8988T (cell line): ENCODE measurements around the gene IBA57.
"Not testable (repeated sequence)": the region's sequence is repeated elsewhere in the genome, so short reads cannot be mapped to it uniquely, and the experiment has no call there.

Experiments
- DNase-seq: peaks from one replicate; pipeline ENCODE4 v3.0.0; 2011

Gene IBA57

DNA sequence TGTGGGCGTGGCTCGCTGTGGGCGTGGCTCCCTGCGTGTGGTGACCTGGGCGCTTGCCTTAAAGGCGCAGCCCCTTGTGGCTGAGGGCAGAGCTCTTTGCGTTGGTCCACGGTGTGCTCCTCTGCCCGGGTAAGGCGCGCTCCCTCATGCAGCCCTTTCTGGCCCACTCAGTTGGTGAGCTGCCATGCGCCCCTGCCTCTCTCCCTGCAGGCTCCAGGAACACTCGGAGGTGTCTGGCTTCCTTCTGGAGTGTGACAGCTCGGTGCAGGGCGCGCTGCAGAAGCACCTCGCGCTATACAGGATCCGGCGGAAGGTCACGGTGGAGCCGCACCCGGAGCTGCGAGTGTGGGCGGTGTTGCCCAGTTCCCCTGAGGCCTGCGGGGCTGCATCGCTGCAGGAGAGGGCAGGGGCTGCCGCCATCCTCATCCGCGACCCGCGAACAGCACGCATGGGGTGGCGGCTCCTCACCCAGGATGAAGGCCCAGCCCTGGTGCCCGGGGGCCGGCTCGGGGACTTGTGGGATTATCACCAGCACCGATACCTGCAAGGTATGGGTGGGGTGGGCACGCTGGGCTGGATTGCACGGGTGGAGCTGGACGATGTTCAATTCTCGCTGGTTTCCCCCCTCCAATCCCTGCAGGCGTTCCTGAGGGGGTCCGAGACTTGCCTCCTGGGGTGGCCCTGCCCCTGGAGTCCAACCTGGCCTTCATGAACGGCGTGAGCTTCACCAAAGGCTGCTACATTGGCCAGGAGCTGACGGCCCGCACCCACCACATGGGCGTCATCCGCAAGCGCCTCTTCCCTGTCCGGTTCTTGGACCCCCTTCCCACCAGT is 9.1 kb downstream of the IBA57 start:
- DNase-seq: peak; percentile 73

DNA sequence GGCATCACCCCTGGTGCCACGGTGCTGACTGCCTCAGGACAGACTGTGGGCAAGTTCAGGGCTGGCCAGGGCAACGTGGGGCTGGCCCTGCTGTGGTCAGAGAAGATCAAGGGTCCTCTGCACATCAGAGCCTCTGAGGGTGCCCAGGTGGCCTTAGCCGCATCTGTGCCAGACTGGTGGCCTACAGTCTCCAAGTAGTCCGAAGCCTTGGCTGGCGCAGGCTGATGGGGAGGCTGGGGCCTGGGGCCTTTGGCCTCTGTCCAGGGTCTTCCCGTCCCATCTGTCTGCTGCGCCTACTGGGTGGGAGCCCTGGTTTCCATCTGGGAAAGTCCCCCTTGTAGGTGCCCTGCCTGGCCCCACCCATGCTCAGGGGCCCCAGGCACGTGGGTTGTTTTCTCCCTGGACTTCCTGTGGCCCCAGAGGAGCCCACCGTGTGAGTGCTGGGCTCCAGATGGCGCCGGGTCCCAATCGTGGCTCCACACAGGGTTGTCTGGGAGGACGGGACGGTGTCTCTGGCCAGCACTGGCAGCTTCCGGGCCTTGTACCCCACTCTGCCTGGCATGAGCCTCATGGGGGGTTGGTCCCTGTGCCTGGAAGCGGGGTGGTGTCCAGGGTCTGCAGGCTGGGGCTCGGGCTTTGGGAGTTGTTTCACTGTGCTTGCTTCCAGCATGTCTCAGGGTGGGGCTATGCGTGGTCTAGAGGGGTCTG is 9.9 kb downstream of the IBA57 start:
- DNase-seq: no peak

DNA sequence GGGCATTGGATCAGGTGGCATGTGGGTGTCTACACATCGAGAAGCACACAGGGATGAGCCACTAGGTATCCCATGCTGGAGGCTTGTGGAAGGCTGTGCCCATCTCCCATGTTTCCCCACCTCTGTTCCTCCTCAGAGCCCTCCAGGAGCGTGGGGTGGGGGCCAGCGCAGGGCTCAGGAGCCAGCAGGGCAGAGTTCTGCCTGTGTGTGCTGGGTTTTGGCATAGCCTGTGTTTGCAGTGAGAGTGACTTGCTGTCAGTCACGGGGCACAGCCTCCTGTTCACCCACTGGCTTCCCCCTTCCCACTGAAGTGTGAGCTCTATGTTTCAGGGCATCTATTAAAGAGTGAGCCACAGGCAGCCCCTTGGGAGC is 10.4 kb downstream of the IBA57 start:
- no peak for DNase-seq

DNA sequence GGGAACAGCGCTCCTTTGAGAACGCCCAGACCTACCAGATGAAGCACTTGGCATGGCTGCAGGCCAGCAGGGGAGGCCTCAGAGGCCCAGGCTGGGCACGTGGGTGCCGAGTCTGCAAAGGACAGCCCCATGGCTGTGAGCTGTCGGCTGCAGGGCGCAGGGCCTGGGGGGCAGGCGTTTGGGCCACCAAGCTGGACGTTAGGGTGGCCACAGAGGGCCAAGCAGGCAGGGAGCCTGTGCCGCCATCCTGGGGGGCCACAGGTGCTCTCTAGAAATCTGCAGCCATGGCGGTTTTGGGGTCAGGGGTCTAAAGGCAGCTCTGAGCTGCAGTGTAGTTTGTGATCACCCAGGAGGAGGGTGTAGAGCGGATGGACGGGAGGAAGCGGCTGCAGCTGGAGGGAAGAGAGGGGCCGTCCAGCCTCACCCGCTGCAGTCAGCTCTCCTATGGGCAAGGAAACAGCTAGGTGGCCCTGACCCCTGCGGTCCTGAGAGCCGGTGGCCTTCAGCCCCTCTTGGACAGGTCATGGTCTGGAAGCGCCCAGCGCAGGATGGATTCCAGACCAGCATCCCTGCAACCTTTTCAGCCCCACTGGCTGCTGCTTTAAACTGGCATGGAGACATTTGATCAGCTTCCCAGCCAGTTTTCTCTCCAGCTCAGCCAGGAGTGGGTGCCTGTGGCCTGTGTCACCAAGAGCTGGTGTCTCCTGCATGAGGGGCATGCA is 11.0 kb downstream of the IBA57 start:
- DNase-seq: no peak

DNA sequence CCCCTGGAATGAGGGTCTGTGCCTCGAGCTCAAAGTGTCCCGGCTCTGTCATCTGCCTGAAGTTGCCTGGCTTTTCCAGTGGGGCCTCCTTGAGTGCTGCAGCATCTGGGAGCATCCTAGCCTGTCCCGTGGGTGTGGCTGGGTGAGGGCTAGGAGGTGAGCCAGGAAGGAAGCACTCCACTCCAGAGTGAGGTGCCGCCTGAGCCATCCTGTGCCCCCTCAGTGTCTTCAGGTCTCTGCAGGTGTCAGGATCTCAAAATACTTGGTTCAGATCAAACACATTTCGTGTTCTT is 11.5 kb downstream of the IBA57 start:
- no peak for DNase-seq

DNA sequence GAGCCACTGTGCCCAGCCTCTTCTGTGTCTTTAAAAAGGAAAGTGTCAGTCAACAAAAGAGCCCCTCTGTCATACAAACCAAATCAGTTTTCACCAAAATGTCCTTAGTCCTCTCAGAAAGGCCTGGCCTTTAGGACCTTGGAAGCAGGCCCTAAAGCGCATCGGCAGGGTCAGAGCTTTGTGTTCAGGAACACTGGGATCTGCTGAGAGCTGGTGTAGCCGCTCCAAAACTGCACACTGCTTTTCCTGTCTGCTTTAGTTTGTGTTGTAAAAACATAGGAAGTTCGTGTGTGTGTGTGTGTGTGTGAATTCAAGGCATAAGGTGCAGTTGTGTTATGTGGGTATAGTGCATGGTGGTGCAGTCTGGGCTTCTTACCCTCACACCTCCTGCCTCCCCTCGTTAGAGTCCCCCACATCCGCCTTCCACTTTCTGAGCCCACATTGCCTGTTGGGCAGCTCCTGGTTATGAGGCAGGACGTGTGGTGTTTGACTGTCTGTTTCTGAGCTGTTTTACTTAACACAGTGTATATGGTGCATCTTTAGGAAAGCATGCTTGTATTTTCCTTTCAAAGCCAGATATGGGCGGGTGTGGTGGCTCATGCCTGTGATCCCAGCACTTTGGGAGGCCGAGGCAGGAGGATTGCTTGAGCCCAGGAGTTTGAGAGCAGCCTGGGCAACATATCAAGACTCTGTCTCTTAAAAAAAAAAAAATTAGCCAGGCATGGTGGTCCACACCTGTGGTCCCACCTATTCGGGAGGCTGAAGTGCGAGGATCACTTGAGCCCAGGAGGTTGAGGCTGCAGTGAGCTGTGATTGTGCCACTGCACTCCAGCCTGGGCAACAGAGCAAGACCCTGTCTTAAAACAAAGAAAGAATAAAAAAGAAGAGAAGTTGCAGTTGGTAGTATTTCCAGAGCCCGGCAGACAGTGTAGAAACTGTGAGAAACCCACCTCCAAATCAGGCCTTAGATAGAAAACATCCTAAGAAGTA is 12.4 kb downstream of the IBA57 start:
- no peak for DNase-seq

DNA sequence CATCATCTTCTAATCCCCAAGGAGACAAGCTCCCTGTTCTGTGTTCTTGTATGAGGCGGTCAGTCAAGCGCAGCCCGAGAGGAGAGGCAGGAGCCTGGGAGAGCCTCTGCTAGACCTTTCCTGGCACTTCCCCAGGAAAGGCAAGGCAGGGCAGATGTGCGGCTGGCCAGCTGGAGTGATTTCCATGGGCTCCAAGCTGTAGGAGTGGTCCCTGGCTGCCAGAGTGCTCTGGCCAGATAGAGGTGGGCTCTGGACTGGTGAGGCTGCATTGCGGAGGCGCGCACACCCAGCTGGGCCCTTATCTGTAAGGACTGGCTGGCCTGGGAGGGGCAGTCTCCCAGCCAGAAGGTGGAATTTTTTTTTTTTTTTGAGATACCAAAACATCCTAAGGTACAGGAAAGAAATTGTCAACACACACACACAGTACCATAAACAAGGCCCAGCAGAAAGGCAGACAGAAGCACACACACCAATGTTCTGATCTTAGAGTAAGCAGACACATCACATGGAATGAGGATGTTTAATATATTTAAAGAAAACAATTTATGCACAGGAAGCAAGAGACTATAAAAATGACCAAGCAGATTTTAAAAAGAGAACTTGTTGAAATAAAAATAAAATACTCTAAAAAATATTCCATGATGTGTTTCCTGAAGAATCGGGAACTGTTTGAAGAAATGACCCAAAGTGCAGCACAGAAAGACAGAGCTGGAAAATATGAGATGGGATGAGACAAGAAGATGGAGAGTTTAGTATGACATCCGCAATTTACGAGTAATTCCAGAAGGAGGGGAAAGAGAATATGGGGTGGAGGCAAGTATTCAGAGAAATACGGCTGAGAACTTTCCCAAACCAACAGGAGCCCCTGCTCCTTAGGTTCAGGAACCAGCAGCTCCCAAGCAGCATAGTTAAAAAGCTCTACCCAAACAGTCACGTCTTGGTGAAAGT is 13.4 kb downstream of the IBA57 start:
- DNase-seq: no peak

DNA sequence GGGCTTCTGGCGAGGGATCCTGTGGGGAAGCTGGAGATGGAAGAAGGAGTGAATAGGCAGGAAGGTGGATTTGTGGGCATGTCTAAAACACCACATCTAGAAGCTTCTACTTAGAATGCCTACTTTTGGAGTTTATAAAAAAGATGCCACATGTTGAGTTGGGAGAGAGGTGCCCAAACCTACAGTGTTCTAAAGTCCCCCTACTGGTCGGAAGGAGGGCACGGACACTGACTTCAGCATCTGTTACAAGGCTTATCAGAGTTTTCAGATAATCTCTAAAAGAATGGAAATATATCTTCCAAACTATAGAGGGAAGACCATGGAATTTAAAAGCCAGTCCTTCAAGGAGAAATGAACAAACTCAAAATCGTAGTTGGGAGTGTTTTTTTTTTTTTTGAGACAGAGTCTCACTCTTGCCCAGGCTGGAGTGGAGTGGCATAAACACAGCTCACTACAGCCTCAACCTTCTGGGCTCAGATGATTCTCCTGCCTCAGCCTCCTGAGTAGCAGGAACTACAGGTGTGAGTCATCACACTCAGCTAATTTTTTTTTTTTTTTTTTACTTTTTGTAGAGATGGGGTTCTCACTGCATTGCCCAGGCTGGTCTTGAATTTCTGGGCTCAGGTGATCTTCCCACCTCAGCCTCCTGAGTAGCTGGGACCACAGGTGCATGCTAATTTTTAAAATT is 14.8 kb downstream of the IBA57 start:
- no peak for DNase-seq

DNA sequence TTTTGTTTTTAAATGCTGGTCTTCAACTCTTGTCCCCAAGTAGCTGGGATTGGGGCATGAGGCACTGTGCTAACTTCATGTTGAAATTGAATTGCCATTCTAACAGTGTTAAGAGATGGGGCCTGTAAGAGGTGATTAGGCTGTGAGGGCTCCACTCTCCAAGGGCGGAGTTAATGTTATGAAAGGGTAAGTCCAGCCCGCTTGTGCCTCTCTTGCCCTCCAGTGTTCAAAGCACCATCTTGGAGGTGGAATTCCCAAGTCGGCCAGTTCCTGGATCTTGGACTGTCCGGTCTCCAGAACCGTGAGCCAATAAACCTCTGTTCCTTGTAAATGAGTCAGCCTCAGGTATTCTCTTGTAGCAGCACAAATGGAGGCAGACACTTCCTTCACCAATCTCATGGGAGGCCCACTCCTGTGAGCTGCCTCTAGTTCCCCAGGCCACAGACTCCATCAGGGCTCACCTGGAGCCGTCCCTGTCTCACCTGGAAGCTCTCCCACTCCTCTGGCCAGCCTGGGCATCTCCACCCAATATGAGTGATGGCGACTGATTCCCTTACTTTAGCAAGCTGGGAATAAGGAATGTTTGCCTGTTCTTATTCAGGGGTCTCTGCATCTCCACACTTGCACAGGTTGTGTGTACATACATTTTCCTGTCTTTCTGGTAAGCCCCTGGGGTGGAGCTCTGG is 15.5 kb downstream of the IBA57 start:
- no peak for DNase-seq

DNA sequence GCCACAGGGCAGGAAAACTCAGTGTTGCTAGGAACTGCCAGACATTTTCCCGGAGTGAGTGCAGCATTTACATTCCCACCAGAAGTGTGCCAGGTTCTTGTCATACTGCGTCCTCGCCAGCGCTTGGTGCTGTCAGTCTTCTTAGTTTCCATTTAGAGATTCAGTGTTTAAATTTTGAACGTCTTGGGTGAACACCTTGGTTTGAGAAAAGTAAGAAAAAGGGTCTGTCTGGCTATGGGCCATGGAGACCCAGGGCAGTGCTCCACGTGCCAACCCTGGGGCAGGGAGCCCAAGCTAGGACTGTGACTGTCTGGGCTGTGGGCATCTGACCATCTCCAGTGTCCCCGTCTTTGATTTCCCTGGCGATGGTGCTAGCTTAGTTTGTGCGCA is 16.0 kb downstream of the IBA57 start:
- DNase-seq: no peak

DNA sequence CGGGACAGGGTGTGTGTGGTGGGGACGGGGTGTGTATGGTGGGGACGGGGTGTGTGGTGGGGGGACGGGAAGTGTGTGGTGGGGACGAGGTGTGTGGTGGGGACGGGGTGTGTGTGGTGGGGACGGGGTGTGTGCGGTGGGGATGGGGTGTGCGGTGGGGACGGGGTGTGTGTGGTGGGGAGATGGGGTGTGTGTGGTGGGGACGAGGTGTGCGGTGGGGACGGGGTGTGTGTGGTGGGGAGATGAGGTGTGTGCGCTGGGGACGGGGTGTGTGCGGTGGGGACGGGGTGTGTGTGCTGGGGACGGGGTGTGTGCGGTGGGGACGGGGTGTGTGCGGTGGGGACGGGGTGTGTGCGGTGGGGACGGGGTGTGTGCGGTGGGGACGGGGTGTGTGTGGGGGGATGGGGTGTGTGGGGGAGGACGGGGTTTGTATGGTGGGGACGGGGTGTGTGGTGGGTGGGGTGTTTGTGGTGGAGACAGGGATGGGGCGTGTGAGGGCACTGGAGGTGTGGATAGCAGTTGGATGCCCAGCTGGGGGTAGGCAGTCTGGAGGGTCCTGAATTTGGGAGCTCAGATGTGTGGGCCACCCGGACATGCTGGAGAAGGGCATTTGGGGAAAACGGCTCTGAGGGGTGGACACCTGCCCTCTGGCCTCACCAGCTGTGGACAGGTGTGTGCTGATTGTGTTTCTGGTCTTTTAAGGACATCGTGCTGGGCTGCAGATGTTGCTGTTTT is 16.9 kb downstream of the IBA57 start:
- no peak for DNase-seq

DNA sequence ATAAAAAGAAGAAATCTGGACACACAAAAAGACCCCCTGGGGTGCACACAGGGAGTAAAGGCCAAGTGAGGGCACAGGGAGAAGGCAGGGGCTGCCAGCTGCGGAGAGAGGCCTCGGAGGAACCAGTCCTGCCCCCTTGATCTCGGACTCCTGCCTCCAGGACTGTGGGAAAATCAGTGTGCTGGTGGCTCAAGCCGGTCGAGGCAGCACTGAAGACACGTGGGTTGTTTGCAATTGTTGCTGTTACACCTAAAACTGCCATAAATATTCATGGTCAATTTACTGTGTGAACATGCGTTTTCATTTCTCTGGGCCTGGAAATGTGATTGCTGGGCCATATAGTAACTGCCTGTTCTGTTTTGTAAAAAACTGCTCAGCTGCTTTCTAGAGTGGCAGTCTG is 18.5 kb downstream of the IBA57 start:
- no peak for DNase-seq

DNA sequence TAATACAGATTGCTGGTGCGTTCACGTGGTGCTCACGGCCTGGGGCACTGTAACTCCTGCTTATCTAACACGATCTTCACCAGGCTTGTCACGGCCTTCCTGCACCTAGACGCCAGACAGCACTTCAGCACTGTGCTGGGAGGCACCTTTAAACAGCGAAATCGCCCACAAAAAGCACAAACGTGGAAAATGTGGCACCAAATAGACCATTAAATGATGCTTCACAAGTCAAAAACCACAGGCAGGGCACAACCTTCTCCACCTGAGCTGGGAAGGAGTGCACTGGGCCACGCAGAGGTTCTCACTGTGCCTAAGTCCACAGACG is 20.0 kb downstream of the IBA57 start:
- no peak for DNase-seq

DNA sequence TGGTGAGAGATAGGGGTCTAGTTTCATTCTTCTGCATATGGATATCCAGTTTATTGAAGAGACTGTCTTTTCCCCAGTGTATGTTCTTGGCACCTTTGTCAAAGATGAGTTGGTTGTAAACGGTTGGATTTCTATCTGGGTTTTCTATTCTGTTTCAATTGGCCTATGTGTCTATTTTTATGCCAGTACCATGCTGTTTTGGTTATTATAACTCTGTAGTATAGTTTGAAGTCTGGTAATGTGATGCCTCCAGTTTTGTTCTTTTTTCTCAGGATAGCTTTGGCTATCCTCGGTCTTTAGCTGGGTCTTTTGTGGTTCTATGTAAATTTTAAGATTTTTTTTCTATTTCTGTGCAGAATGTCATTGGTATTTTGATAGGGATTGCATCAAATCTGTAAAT is 22.6 kb downstream of the IBA57 start:
- DNase-seq: not testable (repeated sequence)

DNA sequence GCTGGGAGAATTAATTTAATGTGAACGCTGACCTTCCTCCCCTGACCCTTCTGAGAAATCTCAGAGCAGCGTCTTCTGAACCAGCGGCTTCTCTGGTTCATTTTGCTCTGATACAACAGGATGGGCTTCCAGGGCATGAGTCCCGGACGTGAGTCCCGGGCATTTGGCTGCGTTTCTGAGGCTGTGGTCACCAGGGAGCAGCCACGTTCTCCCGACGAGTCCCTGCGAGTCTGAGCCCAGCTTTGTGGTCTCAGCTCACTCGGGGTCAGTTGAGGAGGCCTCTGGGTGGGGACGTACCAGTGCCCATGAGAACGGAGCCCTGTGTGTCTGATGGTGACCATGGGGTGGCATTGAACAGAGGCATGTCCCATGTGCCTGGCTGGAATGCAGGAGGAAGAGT is 24.6 kb downstream of the IBA57 start:
- no peak for DNase-seq

DNA sequence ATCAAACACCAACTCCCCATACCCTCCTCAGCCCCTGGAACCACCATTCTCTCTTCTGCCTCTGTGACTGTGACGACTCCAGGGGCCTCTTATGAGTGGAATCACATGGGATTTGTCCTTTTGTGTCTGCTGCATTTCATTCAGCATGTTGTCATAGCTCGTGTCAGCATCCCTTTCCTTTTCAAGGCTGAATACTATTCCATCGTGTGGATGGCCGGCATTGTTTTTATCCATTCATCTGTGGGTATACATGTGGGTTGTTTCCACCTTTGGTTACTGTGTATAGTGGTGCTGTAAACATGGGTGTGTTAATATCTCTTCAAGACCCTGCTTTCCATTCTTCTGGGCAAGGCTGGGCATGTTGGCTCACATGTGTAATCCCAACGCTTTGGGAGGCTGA is 25.2 kb downstream of the IBA57 start:
- DNase-seq: no peak

DNA sequence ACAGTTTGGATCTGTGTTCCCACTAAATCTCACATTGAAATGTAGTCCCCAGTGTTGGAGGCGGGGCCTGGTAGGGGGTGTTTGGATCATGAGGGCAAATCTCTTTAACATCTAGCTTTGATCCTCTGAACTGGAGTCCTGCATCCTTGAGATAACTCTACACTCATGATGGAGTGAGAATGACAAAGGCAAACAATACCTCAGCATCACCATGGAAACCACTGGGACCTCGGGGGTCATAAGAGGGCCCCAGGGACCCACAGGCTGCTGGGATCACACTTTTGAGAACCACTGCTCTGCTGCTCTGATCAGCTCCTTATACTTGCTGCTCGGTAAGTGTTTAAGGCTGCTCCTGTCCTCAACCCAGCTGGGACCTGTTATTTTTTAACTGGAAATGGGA is 28.8 kb downstream of the IBA57 start:
- DNase-seq: no peak

DNA sequence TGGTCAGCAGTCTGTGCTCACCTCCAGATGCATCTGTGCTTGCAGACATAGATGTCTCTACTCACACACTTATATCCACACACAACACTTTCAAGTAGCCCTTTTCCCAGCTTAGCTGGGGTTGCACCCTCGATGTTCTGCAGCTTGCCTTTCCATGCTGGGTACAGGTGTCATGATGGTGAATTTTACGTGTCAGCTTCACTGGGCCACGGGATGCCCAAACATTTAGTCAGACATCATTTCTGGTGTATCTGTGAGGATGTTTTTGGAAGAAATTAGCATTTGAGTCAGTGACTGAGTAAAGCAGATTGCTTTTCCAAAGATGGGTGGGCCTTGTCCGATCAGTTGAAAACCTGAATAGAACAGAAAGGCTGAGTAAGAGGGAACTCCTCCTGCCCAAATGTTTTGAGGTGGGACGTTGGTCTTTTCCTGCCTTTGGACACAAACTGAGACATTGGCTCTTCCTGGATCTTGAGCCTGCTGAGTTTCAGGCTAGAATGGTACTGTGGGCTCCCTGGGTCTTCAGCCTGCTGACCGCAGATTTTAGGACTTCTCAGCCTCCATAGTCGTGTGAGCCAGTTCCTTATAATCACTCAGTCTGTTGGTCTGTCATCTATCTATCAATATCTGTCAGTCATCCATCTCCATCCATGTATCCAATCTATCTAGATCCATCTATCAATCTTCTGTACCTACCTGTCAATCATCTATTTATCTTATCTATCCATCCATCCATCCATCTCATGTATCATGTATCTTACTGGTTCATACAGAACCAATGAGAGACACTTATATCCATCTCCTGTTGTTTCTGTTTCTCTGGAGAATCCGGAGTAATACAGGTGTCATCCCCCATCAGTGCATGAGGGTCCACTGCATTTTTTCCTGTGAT is 29.6 kb downstream of the IBA57 start:
- no peak for DNase-seq
